SK-N-MC (cell line): Measurements from ENCODE around the gene KRT20.
"Not testable (repeated sequence)": the region's sequence is repeated elsewhere in the genome, so short reads cannot be mapped to it uniquely, and the experiment has no call there.

Source experiments
- EZH2 ChIP-seq: fragments of 200-600 bp; sonication (generic); IDR thresholded peaks from one replicate; pipeline ENCODE4 v1.6.1; 2017; ENCODE audit warnings: antibody characterized with exemption
- POLR2AphosphoS5 ChIP-seq: IDR thresholded peaks from 2 replicates; pipeline ENCODE4 v1.6.1; 2012; ENCODE audit warnings: mild to moderate bottlenecking, low read depth, low read length, borderline replicate concordance

DNA sequence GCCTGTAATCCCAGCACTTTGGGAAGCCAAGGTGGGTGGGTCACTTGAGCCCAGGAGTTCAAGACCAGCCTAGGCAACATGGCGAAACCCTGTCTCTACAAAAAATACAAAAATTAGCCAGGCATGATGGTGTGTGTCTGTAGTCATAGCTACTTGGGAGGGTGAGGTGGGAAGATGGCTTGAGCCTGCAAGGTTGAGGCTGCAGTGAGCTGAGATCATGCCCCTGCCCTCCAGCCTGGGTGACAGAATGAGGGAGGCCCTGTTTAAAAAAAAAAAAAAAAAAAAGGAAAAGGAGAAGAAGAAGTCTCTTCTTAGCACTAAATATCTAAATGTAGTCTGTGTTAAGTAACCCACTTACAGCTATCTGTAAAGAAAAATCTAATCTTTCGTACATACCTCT is 32.1 kb upstream of the KRT20 start:
- TF ChIP-seq POLR2AphosphoS5, EZH2: not testable (repeated sequence)
